SK-N-SH treated with all-trans-retinoic acid at 6 μM for 48 hours (cell line): ENCODE results near the gene SRXN1.

Experiments
- CREB5 ChIP-seq: fragments of 250-450 bp; sonication (Bioruptor Pico); IDR thresholded peaks from 2 replicates; pipeline ENCODE4 v1.5.1; 2020; ENCODE audit warnings: low read depth, mild to moderate bottlenecking, moderate library complexity
- CSDC2 ChIP-seq: fragments of 250-450 bp; sonication (Bioruptor Pico); IDR thresholded peaks from 2 replicates; pipeline ENCODE4 v1.5.0; 2020; ENCODE audit warnings: mild to moderate bottlenecking, moderate library complexity
- GLIS3 ChIP-seq: fragments of 250-450 bp; sonication (Bioruptor Pico); IDR thresholded peaks from 2 replicates; pipeline ENCODE4 v1.5.0; 2020; ENCODE audit warnings: mild to moderate bottlenecking, moderate library complexity
- ISL1 ChIP-seq: fragments of 250-450 bp; sonication (Bioruptor Pico); IDR thresholded peaks from 2 replicates; pipeline ENCODE4 v2.1.2; 2022; ENCODE audit warnings: mild to moderate bottlenecking, moderate library complexity
- OSR1 ChIP-seq: fragments of 250-450 bp; sonication (Bioruptor Pico); IDR thresholded peaks from 2 replicates; pipeline ENCODE4 v1.8.0; 2022; ENCODE audit warnings: moderate library complexity, mild to moderate bottlenecking, inconsistent platforms
- PATZ1 ChIP-seq: fragments of 250-450 bp; sonication (Bioruptor Pico); IDR thresholded peaks from 2 replicates; pipeline ENCODE4 v1.8.0; 2020; ENCODE audit warnings: mild to moderate bottlenecking, moderate library complexity, borderline replicate concordance
- POU6F1 ChIP-seq: fragments of 250-450 bp; sonication (Bioruptor Pico); IDR thresholded peaks from 2 replicates; pipeline ENCODE4 v1.8.0; 2021; ENCODE audit warnings: low read depth, mild to moderate bottlenecking, moderate library complexity, borderline replicate concordance
- PPARA ChIP-seq: fragments of 250-450 bp; sonication (Bioruptor Pico); IDR thresholded peaks from 2 replicates; pipeline ENCODE4 v1.5.0; 2020; ENCODE audit warnings: mild to moderate bottlenecking, borderline replicate concordance
- SNAI2 ChIP-seq: fragments of 250-450 bp; sonication (Bioruptor Pico); IDR thresholded peaks from 2 replicates; pipeline ENCODE4 v1.5.0; 2020; ENCODE audit warnings: mild to moderate bottlenecking, moderate library complexity
- TCF4 ChIP-seq: fragments of 250-450 bp; sonication (Bioruptor Pico); IDR thresholded peaks from 2 replicates; pipeline ENCODE4 v1.8.0; 2021; ENCODE audit warnings: mild to moderate bottlenecking, moderate library complexity, borderline replicate concordance
- ZC3H10 ChIP-seq: fragments of 250-450 bp; sonication (Bioruptor Pico); IDR thresholded peaks from 2 replicates; pipeline ENCODE4 v1.5.1; 2021; ENCODE audit warnings: mild to moderate bottlenecking, moderate library complexity
- ZNF565 ChIP-seq: fragments of 450-650 bp; formaldehyde crosslinking; conservative IDR thresholded peaks from 2 replicates; pipeline ENCODE4 v1.5.0; 2020; ENCODE audit warnings: low read depth, mild to moderate bottlenecking, moderate library complexity

- TF ChIP-seq SNAI2 (CRISPR knock-in tag) = no peak
- TF ChIP-seq TCF4 (CRISPR knock-in tag) = no peak
- no peak for TF ChIP-seq CREB5 (CRISPR knock-in tag)
- no peak for TF ChIP-seq PATZ1 (CRISPR knock-in tag)
- no peak for TF ChIP-seq ISL1 (CRISPR knock-in tag)
- TF ChIP-seq ZC3H10 (CRISPR knock-in tag) = no peak
- TF ChIP-seq ZNF565 = no peak
- TF ChIP-seq POU6F1 = no peak
- TF ChIP-seq PPARA (CRISPR knock-in tag) = no peak
- no peak for TF ChIP-seq CSDC2
- TF ChIP-seq GLIS3 (CRISPR knock-in tag) = no peak
- no peak for TF ChIP-seq OSR1 (CRISPR knock-in tag)
Measured at GRCh38 chr20:620246-620645, 32.8 kb downstream of the SRXN1 start.
